Measurements from ENCODE around the gene TBL2.
"Not testable (repeated sequence)": the region's sequence is repeated elsewhere in the genome, so short reads cannot be mapped to it uniquely, and the experiment has no call there.

DNA sequence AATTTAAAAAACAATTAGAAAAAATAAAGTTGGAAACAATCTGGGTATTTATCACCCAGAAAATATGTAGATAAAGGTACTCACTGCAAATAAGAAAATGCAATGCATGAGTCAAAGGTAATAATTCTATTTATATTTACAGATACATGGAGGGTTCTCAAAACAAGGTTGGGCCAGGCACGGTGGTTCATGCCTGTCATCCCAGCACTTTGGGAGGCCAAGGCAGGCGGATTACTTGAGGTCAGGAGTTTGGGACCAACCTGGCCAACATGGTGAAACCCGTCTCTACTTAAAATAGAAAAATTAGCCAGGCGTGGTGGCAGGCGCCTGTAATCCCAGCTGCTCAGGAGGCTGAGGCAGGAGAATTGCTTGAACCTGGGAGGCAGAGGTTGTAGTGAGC is 28.3 kb downstream of the TBL2 start:
- TF ChIP-seq CTCF (IDR thresholded peaks at IDR 0.05; ENCODE audit: low read depth, low read length); EZH2phosphoT487 (IDR thresholded peaks at IDR 0.05; ENCODE audit: low read depth): not testable (repeated sequence)
